Tibial nerve (tissue), 4 donors: ENCODE data around the gene C1orf167. TPM values are rescaled to one million over a fixed set of nuclear protein-coding genes. Genes with fewer than 3 reads are reported as not detected.

ENCODE experiments used
- DNase-seq, 2 donors: peaks; one replicate each; pipeline ENCODE4 v3.0.0-alpha.2; 2019; ENCODE audit warnings: low spot score in 2 of 2
- H3K27ac ChIP-seq, 4 donors: fragments of 200-600 bp; sonication (generic) in 3 of 4; one replicate each; pipeline ENCODE4 v1.5.1; 2017 to 2019; ENCODE audit warnings: mild to moderate bottlenecking in 1 of 4
- H3K27me3 ChIP-seq, 2 donors: fragments of 200-600 bp; sonication (generic) in 1 of 2; one replicate each; pipeline versions ENCODE4 v1.5.1 to v1.6.0; 2017 to 2019
- H3K36me3 ChIP-seq, 3 donors: fragments of 200-600 bp; sonication (generic); one replicate each; pipeline ENCODE4 v1.5.1; 2018 to 2019
- H3K4me1 ChIP-seq, 4 donors: fragments of 200-600 bp; sonication (generic) in 3 of 4; one replicate each; pipeline ENCODE4 v1.5.1; 2017 to 2019
- H3K4me3 ChIP-seq, 4 donors: fragments of 200-600 bp; sonication (generic) in 3 of 4; one replicate each; pipeline ENCODE4 v1.5.1; 2017 to 2019; ENCODE audit warnings: mild to moderate bottlenecking in 1 of 4, moderate library complexity in 1 of 4
- H3K9me3 ChIP-seq, 4 donors: fragments of 200-600 bp; sonication (generic) in 3 of 4; one replicate each; pipeline ENCODE4 v1.5.1; 2017 to 2019
- EP300 ChIP-seq, 2 donors: sonication (generic); formaldehyde crosslinking; IDR thresholded peaks; one replicate each; pipeline ENCODE4 v1.6.1; 2017; ENCODE audit warnings: antibody characterized with exemption in 2 of 2, mild to moderate bottlenecking in 1 of 2
- POLR2A ChIP-seq, 2 donors: fragments of 450-650 bp; IDR thresholded peaks; one replicate each; pipeline ENCODE4 v1.6.1; 2017; ENCODE audit warnings: antibody characterized with exemption in 2 of 2, mild to moderate bottlenecking in 2 of 2, moderate library complexity in 2 of 2
- WGBS, 2 donors: methylation state at CpG; one replicate each; pipeline ENCODE4 v1.1.5; 2018; 5-methylcytosine and 5-hydroxymethylcytosine counted together
- total RNA-seq, 4 donors: library from RNA; depleted of rRNA; stranded (reverse); fragments of >200 nt; gene quantifications; one replicate each; pipeline ENCODE4 v1.1.0, GENCODE V29; 2016
- TF ChIP-seq, protein P1 (sequence below), 5 experiments: fragments of 200-600 bp in 3 of 5; fragments of 450-650 bp in 2 of 5; sonication (generic) in 3 of 5; IDR thresholded peaks; one replicate each; pipeline ENCODE4 v1.5.1; 2016 to 2019; ENCODE audit warnings: antibody characterized with exemption in 5 of 5, mild to moderate bottlenecking in 3 of 5, moderate library complexity in 2 of 5

Gene C1orf167
- total RNA-seq, 4 donors from 2014 or later, result 4.4 to 13.8 (median 5.1) TPM; not detected in 1

DNA sequence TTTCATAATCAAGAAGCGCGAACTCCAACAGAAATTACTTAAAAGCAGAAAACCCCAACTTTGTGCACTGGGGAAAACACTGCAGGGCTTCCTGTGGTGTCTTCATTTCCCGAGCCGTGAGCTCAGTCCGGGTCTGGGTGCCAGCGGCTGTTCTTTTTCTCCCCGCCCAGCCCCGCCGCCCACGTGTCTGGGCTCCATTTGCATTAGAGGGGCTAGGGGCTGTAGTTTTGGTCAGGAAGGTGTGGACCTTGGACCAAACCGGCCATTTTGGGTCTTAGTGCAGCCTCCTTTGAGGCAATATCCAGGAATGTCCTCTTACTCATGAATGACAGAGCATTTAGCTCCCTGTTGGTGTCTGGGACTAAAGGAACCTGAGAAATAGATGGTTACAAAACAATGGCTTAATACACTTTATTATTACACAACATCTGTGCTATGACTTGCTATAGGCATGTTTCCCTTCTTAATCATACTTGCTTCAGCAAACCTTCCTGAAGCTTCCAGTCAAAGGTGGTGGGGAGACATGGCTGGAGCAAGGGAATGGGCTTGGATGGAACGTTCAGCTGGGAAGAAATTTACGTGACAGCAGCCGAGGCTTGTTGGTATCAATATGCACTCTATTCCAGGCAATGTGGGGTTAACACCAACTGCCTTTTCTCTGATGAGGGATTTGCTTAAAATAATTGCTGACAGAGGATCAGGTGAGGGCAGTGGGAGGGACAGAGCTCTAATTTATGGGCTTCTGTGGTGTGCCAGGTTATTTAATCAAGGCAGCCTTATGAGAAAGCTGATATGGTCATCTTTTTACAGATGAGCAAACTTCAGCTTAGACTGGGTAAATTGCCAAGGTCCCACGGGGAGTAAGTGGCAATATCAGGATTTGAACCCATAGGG is 25.0 kb upstream of the C1orf167 start:
- DNase-seq, result peak; percentile 37 to 44
- peaks cover 0 to 73% (median 24%) of the 10 kb centered on the region in 4 donors for H3K4me1 ChIP-seq
- WGBS, 2 donors, result 9 to 15% methylated on average over 15 of the region's 15 CpGs

GRCh38 chr1:11738096-11738495 is 23.9 kb upstream of the C1orf167 start:
- TF ChIP-seq EP300 (IDR thresholded peaks at IDR 0.05) (no peak), POLR2A (IDR thresholded peaks at IDR 0.05) (no peak)
- TF ChIP-seq, protein P1, sequence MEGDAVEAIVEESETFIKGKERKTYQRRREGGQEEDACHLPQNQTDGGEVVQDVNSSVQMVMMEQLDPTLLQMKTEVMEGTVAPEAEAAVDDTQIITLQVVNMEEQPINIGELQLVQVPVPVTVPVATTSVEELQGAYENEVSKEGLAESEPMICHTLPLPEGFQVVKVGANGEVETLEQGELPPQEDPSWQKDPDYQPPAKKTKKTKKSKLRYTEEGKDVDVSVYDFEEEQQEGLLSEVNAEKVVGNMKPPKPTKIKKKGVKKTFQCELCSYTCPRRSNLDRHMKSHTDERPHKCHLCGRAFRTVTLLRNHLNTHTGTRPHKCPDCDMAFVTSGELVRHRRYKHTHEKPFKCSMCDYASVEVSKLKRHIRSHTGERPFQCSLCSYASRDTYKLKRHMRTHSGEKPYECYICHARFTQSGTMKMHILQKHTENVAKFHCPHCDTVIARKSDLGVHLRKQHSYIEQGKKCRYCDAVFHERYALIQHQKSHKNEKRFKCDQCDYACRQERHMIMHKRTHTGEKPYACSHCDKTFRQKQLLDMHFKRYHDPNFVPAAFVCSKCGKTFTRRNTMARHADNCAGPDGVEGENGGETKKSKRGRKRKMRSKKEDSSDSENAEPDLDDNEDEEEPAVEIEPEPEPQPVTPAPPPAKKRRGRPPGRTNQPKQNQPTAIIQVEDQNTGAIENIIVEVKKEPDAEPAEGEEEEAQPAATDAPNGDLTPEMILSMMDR (IDR thresholded peaks at IDR 0.05), result no peak
- H3K27ac ChIP-seq, result peak overlapping the region in 1 of 4 donors; percentile 98
- WGBS, 2 donors, result 74 to 77% methylated on average over 2 of the region's 2 CpGs
- no peaks in the 10 kb centered on the region for H3K27me3 ChIP-seq
- DNase-seq, result no peak
- peaks cover 0 to 65% (median 17%) of the 10 kb centered on the region in 4 donors for H3K4me1 ChIP-seq
- no peak overlapping the region for H3K4me3 ChIP-seq
- no peaks in the 10 kb centered on the region for H3K9me3 ChIP-seq
- peaks cover 0 to 6% (median 0%) of the 10 kb centered on the region in 3 donors for H3K36me3 ChIP-seq

More for the DNA sequence above, 25.0 kb upstream of the C1orf167 start:
- peak overlapping the region; percentile 72 to 96 (median 88) for H3K4me3 ChIP-seq
- no peaks in the 10 kb centered on the region for H3K9me3 ChIP-seq
- H3K27me3 ChIP-seq, result no peaks in the 10 kb centered on the region
- no peaks in the 10 kb centered on the region for H3K36me3 ChIP-seq
- TF ChIP-seq POLR2A (IDR thresholded peaks at IDR 0.05) (no peak), EP300 (IDR thresholded peaks at IDR 0.05) (peak in 1 of 2 donors; percentile 51)
- TF ChIP-seq, protein P1 (IDR thresholded peaks at IDR 0.05), result no peak
- H3K27ac ChIP-seq, result peak overlapping the region; percentile 88 to 98 (median 92)

- peak overlapping the region in 1 of 4 donors; percentile 98 for H3K27ac ChIP-seq
- H3K4me1 ChIP-seq, result peaks cover 0 to 61% (median 17%) of the 10 kb centered on the region in 4 donors
- no peak for DNase-seq
- H3K27me3 ChIP-seq, result no peaks in the 10 kb centered on the region
- no peak for TF ChIP-seq POLR2A (IDR thresholded peaks at IDR 0.05)
- no peak for TF ChIP-seq EP300 (IDR thresholded peaks at IDR 0.05)
- TF ChIP-seq, protein P1 (IDR thresholded peaks at IDR 0.05), result no peak
- peaks cover 0 to 6% (median 0%) of the 10 kb centered on the region in 3 donors for H3K36me3 ChIP-seq
- 71 to 72% methylated on average over 6 of the region's 6 CpGs for WGBS, 2 donors
- no peaks in the 10 kb centered on the region for H3K9me3 ChIP-seq
- no peak overlapping the region for H3K4me3 ChIP-seq
Observed at GRCh38 chr1:11738783-11739182, 23.2 kb upstream of the C1orf167 start.

GRCh38 chr1:11740258-11741192 is 21.5 kb upstream of the C1orf167 start:
- Histone ChIP-seq H3K9me3 (no peaks in the 10 kb centered on the region), H3K36me3 (peaks cover 0 to 16% (median 0%) of the 10 kb centered on the region in 3 donors), H3K27ac (peak overlapping the region in 1 of 4 donors; percentile 10), H3K4me3 (no peak overlapping the region), H3K27me3 (no peaks in the 10 kb centered on the region), H3K4me1 (peaks cover 0 to 57% (median 15%) of the 10 kb centered on the region in 4 donors)
- WGBS, 2 donors, result 56 to 61% methylated on average over 15 of the region's 15 CpGs
- TF ChIP-seq, protein P1 (IDR thresholded peaks at IDR 0.05), result no peak
- TF ChIP-seq EP300 (IDR thresholded peaks at IDR 0.05) (no peak), POLR2A (IDR thresholded peaks at IDR 0.05) (no peak)
- DNase-seq, result no peak
